ENCODE data around the gene GNB3. TPM values are rescaled to one million over a fixed set of nuclear protein-coding genes. Genes with fewer than 3 reads are reported as not detected.
A peak's percentile ranks its signal among the peaks of the same experiment; 100 is the strongest.

Gene GNB3
- total RNA-seq, 1 experiment from 2014 or later = 3.9 TPM

DNA sequence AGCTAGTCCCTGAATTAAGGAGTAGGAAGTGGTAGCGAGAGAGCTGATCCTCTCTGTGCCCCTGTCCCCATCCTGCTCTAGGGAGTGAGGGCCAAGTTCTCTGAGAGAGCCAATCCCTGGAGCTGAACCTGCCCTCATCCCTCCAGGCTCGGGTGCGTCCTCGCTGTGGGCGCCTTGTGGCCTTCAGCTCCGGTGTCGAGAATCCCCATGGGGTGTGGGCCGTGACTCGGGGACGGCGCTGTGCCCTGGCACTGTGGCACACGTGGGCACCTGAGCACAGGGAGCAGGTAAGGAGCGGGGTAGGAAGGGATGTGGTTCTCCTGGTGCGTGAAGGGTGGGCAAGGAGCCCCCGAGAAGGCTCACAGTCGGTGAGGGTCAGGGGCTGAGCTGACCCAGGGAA, 1.9 kb upstream of the GNB3 start:
- TF ChIP-seq, protein P1, sequence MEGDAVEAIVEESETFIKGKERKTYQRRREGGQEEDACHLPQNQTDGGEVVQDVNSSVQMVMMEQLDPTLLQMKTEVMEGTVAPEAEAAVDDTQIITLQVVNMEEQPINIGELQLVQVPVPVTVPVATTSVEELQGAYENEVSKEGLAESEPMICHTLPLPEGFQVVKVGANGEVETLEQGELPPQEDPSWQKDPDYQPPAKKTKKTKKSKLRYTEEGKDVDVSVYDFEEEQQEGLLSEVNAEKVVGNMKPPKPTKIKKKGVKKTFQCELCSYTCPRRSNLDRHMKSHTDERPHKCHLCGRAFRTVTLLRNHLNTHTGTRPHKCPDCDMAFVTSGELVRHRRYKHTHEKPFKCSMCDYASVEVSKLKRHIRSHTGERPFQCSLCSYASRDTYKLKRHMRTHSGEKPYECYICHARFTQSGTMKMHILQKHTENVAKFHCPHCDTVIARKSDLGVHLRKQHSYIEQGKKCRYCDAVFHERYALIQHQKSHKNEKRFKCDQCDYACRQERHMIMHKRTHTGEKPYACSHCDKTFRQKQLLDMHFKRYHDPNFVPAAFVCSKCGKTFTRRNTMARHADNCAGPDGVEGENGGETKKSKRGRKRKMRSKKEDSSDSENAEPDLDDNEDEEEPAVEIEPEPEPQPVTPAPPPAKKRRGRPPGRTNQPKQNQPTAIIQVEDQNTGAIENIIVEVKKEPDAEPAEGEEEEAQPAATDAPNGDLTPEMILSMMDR (IDR thresholded peaks at IDR 0.05; ENCODE audit: insufficient read depth in 1 of 2, low read depth in 1 of 2, low read length in 1 of 2, severe bottlenecking in 1 of 2, unreplicated experiment in 1 of 2) = no peak
- peaks cover 23% of the 10 kb centered on the region for H3K4me1 ChIP-seq
- H3K9me3 ChIP-seq = no peaks in the 10 kb centered on the region
- DNase-seq = no peak
- Mint-ChIP-seq H3K36me3 (ENCODE audit: insufficient read depth, unreplicated experiment) (peaks cover 44% of the 10 kb centered on the region), H3K4me3 (ENCODE audit: unreplicated experiment) (no peak overlapping the region), H3K27ac (ENCODE audit: unreplicated experiment) (no peak overlapping the region), H3K9me3 (ENCODE audit: unreplicated experiment) (no peaks in the 10 kb centered on the region), H3K27me3 (ENCODE audit: insufficient read depth, unreplicated experiment) (no peaks in the 10 kb centered on the region), H3K4me1 (ENCODE audit: low read depth, unreplicated experiment) (peaks cover 20% of the 10 kb centered on the region)
- BruUV-seq (replicated peaks) = no TSS peak
- CTCF ChIA-PET = interaction anchor here (0.8 to 2.3 kb wide), 2 partner anchors 10 to 13 kb away, joined by 4 to 8 read pairs; partner anchors contain the start of gene USP5
- H3K36me3 ChIP-seq (ENCODE audit: control insufficient read depth, insufficient read depth, low read length) = no peaks in the 10 kb centered on the region
- no peak overlapping the region for H3K4me3 ChIP-seq (ENCODE audit: low read depth, low read length)
- no peaks in the 10 kb centered on the region for H3K27me3 ChIP-seq (replicated peaks; ENCODE audit: control insufficient read depth, insufficient read depth, low read length)
- POLR2A ChIA-PET = no interaction called here
- intact Hi-C loops (cut with micrococcal nuclease; ENCODE audit: unreplicated experiment) = no loop called here

DNA sequence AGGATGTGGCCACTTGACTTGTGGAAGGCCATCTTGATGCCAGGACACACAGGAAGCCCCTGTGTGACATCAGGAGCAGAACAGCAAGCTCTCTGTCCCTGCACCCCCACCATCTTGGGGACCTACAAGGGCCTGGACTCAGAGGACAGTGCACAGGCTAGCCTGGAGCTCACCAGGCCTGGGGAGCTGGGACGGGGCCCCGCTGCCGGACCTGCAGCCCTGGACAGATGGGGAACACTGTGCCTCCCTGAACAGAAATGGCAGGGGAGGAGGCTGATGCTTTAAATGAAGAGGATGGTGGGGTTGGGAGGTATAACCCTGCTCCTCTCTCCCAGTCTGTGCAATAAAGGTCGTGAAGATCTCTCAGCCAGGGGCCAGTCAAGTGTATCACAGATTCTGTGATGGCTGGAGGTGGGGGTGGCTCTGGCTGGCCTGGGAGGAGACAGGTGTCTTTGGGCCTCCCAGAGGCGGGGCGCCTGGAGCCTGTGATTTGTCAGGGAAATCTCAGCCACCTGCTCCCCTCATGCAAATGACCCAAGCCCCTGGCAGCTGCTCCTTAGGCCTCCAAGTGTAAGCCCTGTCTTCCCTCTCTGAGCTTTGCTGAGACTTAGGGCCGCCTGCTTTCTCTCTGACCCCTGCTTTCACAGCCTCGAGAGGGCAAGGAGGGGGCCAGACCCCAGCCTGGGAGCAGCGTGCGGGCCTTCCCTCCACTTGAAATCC, 1.1 kb upstream of the GNB3 start:
- ChIA-PET POLR2A (interaction anchor here (1.4 to 5.1 kb wide), 2 partner anchors 13 to 86 kb away, joined by 5 to 28 read pairs; partner anchors contain the start of genes CDCA3, MLF2 and USP5), CTCF (interaction anchor here (0.8 to 2.3 kb wide), 3 partner anchors 11 to 15 kb away, joined by 3 to 8 read pairs (median 4); partner anchors contain the start of gene USP5)
- Mint-ChIP-seq H3K27me3 (ENCODE audit: insufficient read depth, unreplicated experiment) (no peaks in the 10 kb centered on the region), H3K4me3 (ENCODE audit: unreplicated experiment) (no peak overlapping the region), H3K36me3 (ENCODE audit: insufficient read depth, unreplicated experiment) (peaks cover 43% of the 10 kb centered on the region), H3K27ac (ENCODE audit: unreplicated experiment) (no peak overlapping the region), H3K4me1 (ENCODE audit: low read depth, unreplicated experiment) (peaks cover 23% of the 10 kb centered on the region), H3K9me3 (ENCODE audit: unreplicated experiment) (no peaks in the 10 kb centered on the region)
- Histone ChIP-seq H3K9me3 (no peaks in the 10 kb centered on the region), H3K36me3 (ENCODE audit: control insufficient read depth, insufficient read depth, low read length) (no peaks in the 10 kb centered on the region), H3K27me3 (replicated peaks; ENCODE audit: control insufficient read depth, insufficient read depth, low read length) (no peaks in the 10 kb centered on the region), H3K4me3 (ENCODE audit: low read depth, low read length) (no peak overlapping the region), H3K4me1 (peaks cover 23% of the 10 kb centered on the region)
- intact Hi-C loops (cut with micrococcal nuclease; ENCODE audit: unreplicated experiment) = no loop called here
- TF ChIP-seq, protein P1 (IDR thresholded peaks at IDR 0.05; ENCODE audit: insufficient read depth in 1 of 2, low read depth in 1 of 2, low read length in 1 of 2, severe bottlenecking in 1 of 2, unreplicated experiment in 1 of 2) = no peak
- DNase-seq = peak in 1 of 2 experiments; percentile 59
- no TSS peak for BruUV-seq (replicated peaks)

DNA sequence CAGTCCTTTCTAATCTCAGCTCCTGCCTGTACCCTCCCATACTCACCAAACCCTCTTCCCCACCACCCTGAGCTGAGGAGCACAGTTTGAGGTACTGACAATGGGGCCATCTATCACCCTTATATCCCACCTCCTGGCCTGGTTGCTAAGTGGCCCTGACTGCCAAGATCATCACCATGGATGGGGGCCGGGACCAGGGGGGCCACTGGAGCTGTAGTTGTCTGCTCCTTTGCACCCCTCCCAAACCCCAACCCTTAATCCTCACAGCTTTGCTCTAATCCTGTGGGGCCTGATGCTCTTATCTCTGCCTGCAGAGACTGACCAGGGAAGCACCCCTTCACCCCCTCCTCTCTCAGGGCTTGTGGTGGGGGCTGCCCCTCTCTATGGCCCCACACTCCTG, 395 bp upstream of the GNB3 start:
- H3K27me3 Mint-ChIP-seq (ENCODE audit: insufficient read depth, unreplicated experiment) = no peaks in the 10 kb centered on the region
- Histone ChIP-seq H3K27me3 (replicated peaks; ENCODE audit: control insufficient read depth, insufficient read depth, low read length) (no peaks in the 10 kb centered on the region), H3K9me3 (no peaks in the 10 kb centered on the region), H3K4me3 (ENCODE audit: low read depth, low read length) (no peak overlapping the region), H3K4me1 (peaks cover 23% of the 10 kb centered on the region), H3K36me3 (ENCODE audit: control insufficient read depth, insufficient read depth, low read length) (no peaks in the 10 kb centered on the region)
- TF ChIP-seq, protein P1 (IDR thresholded peaks at IDR 0.05; ENCODE audit: insufficient read depth in 1 of 2, low read depth in 1 of 2, low read length in 1 of 2, severe bottlenecking in 1 of 2, unreplicated experiment in 1 of 2) = no peak
- no TSS peak for BruUV-seq (replicated peaks)
- intact Hi-C loops (cut with micrococcal nuclease; ENCODE audit: unreplicated experiment) = no loop called here
- CTCF ChIA-PET = interaction anchor here (0.6 to 2.3 kb wide), 3 partner anchors 12 to 24 kb away, joined by 3 to 8 read pairs (median 3); partner anchors contain the start of gene USP5
- H3K36me3 Mint-ChIP-seq (ENCODE audit: insufficient read depth, unreplicated experiment) = peaks cover 43% of the 10 kb centered on the region
- POLR2A ChIA-PET = interaction anchor here (1.4 to 5.1 kb wide), 2 partner anchors 12 to 87 kb away, joined by 5 to 28 read pairs; partner anchors contain the start of genes CDCA3, MLF2 and USP5
- no peak for DNase-seq
- no peak overlapping the region for H3K27ac Mint-ChIP-seq (ENCODE audit: unreplicated experiment)
- no peaks in the 10 kb centered on the region for H3K9me3 Mint-ChIP-seq (ENCODE audit: unreplicated experiment)
- H3K4me3 Mint-ChIP-seq (ENCODE audit: unreplicated experiment) = no peak overlapping the region
- peaks cover 21% of the 10 kb centered on the region for H3K4me1 Mint-ChIP-seq (ENCODE audit: low read depth, unreplicated experiment)

Data from Caco-2 (cell line).